Spleen (tissue), 11 donors: ENCODE data around the gene DUSP16. TPM values are rescaled to one million over a fixed set of nuclear protein-coding genes. Genes with fewer than 3 reads are reported as not detected.
A peak's percentile ranks its signal among the peaks of the same experiment; 100 is the strongest.
"Not testable (repeated sequence)": the region's sequence is repeated elsewhere in the genome, so short reads cannot be mapped to it uniquely, and the experiment has no call there.

Experiments used
- DNase-seq: peaks from one replicate; pipeline ENCODE4 v3.0.0-alpha.2; 2020
- H3K27ac ChIP-seq, 8 donors: fragments of 200-600 bp; sonication (generic) in 7 of 8; 1 replicate in 4 of 8; 2 replicates in 4 of 8; pipeline versions ENCODE4 v1.5.0 to v1.8.0; 2016 to 2021; ENCODE audit warnings: inconsistent platforms in 4 of 8, mild to moderate bottlenecking in 4 of 8, moderate library complexity in 1 of 8
- H3K27me3 ChIP-seq, 7 donors: fragments of 200-600 bp; sonication (generic) in 6 of 7; replicated peaks in 1 of 7; 1 replicate in 4 of 7; 2 replicates in 3 of 7; pipeline versions ENCODE4 v1.5.0 to v1.8.0; 2016 to 2021; ENCODE audit warnings: inconsistent platforms in 3 of 7, mild to moderate bottlenecking in 1 of 7
- H3K36me3 ChIP-seq, 6 donors: fragments of 200-600 bp; sonication (generic) in 5 of 6; 1 replicate in 4 of 6; 2 replicates in 2 of 6; pipeline versions ENCODE4 v1.5.0 to v1.8.0; 2016 to 2021; ENCODE audit warnings: inconsistent platforms in 2 of 6
- H3K4me1 ChIP-seq, 6 donors: fragments of 200-600 bp; sonication (generic) in 5 of 6; 1 replicate in 3 of 6; 2 replicates in 3 of 6; pipeline versions ENCODE4 v1.5.0 to v1.8.0; 2016 to 2021; ENCODE audit warnings: inconsistent platforms in 3 of 6
- H3K4me3 ChIP-seq, 8 donors: fragments of 200-600 bp; sonication (generic) in 7 of 8; 1 replicate in 4 of 8; 2 replicates in 4 of 8; pipeline versions ENCODE4 v1.5.0 to v1.8.0; 2016 to 2021; ENCODE audit warnings: inconsistent platforms in 4 of 8, mild to moderate bottlenecking in 4 of 8, moderate library complexity in 2 of 8
- H3K9me3 ChIP-seq, 8 donors: fragments of 200-600 bp; sonication (generic) in 7 of 8; 1 replicate in 4 of 8; 2 replicates in 4 of 8; pipeline versions ENCODE4 v1.5.0 to v1.8.0; 2016 to 2021; ENCODE audit warnings: inconsistent platforms in 4 of 8
- POLR2A ChIP-seq, 3 donors: fragments of 450-650 bp; IDR thresholded peaks; one replicate each; pipeline ENCODE4 v1.5.1; 2017; ENCODE audit warnings: antibody characterized with exemption in 3 of 3, mild to moderate bottlenecking in 1 of 3
- POLR2AphosphoS5 ChIP-seq, 3 donors: sonication (generic); formaldehyde crosslinking; IDR thresholded peaks; one replicate each; pipeline ENCODE4 v1.5.1; 2017; ENCODE audit warnings: antibody characterized with exemption in 3 of 3
- WGBS, 5 donors: extraction: QIAGEN DNeasy Blood & Tissue Kit in 3 of 5; methylation state at CpG; one replicate each; pipeline versions ENCODE4 v1.1.5 to v1.1.7; 2013 to 2018; 5-methylcytosine and 5-hydroxymethylcytosine counted together
- intact Hi-C: fragments of 100-400 bp; cut with DNase I; formaldehyde crosslinking; loops from one replicate; pipeline ENCODE4 v1.15.0; 2023; ENCODE audit warnings: low total_unique reads
- polyA plus RNA-seq, 3 donors: library from polyadenylated mRNA; stranded (reverse); fragments of 200-250 nt; gene quantifications; one replicate each; pipeline ENCODE4 v1.2.1, GENCODE V29; 2013
- total RNA-seq, 7 donors: library from RNA; depleted of rRNA in 3 of 7; stranded (reverse); fragments of >200 nt in 3 of 7; fragmentation: NEBNext Ultra II Directional in 4 of 7; extraction: Animal tissue kit (Norgen Biotek cat#: 25700) in 4 of 7; gene quantifications; one replicate each; pipeline versions ENCODE4 v1.1.0 to v1.2.1, GENCODE V29; 2016 to 2021
- TF ChIP-seq, protein P1 (sequence below), 11 experiments: fragments of 200-600 bp in 7 of 11; fragments of 450-650 bp in 4 of 11; sonication (generic) in 4 of 11; IDR thresholded peaks in 8 of 11; conservative IDR thresholded peaks in 3 of 11; 1 replicate in 7 of 11; 2 replicates in 4 of 11; pipeline versions ENCODE4 v1.4.0 to v1.8.0; 2016 to 2021; ENCODE audit warnings: antibody characterized with exemption in 11 of 11, inconsistent platforms in 4 of 11, mild to moderate bottlenecking in 1 of 11
- donor health status: healthy with polysubstance abuse.
- donor health status: DM: no; HTN: no; CAD: no; lungs with moderate emphysema.
- donor health status: DM: no; HTN: no; CAD: no.
- donor health status: Bipolar disorder and iron deficiency.
- donor health status: healthy.
- donor health status: DM: no; HTN: no; CAD: no.
- donor health status: DM: yes; HTN: yes; CAD: no.

The DUSP16 gene
- total and polyA plus RNA-seq, 10 donors, result 2.2 to 43.7 (median 20.8) TPM

DNA sequence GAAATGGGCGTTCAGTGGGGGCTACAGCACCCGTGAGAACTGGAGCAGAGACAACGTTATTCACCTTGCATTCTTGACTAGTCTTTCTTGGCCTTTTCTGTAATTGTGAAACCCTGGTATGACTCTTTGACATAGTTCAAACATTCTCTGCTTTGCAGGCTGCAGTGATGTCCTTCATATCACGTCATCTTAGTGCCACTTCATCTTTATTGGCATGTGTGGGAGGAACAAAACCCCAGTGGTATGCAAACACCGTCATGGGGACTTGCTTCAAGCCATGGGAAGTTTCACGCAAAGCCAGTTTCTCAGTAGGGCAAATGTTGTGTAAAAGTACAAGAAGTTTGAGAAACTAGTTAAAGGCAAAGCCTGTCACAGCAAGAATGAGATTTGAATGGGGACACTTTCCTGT lies 20.2 kb upstream of the DUSP16 start:
- Histone ChIP-seq H3K36me3 (no peaks in the 10 kb centered on the region), H3K27ac (peak overlapping the region in 3 of 8 donors; percentile 46 to 67 (median 50)), H3K4me1 (peaks cover 0 to 39% (median 15%) of the 10 kb centered on the region in 6 donors), H3K9me3 (no peaks in the 10 kb centered on the region), H3K27me3 (no peaks in the 10 kb centered on the region), H3K4me3 (peak overlapping the region in 1 of 8 donors; percentile 3)
- 40 to 55% (median 53%) methylated on average over 6 of the region's 6 CpGs for WGBS, 5 donors
- peak in 1 of 3 donors; percentile 49 for TF ChIP-seq POLR2AphosphoS5 (IDR thresholded peaks at IDR 0.05)
- TF ChIP-seq, protein P1, sequence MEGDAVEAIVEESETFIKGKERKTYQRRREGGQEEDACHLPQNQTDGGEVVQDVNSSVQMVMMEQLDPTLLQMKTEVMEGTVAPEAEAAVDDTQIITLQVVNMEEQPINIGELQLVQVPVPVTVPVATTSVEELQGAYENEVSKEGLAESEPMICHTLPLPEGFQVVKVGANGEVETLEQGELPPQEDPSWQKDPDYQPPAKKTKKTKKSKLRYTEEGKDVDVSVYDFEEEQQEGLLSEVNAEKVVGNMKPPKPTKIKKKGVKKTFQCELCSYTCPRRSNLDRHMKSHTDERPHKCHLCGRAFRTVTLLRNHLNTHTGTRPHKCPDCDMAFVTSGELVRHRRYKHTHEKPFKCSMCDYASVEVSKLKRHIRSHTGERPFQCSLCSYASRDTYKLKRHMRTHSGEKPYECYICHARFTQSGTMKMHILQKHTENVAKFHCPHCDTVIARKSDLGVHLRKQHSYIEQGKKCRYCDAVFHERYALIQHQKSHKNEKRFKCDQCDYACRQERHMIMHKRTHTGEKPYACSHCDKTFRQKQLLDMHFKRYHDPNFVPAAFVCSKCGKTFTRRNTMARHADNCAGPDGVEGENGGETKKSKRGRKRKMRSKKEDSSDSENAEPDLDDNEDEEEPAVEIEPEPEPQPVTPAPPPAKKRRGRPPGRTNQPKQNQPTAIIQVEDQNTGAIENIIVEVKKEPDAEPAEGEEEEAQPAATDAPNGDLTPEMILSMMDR (IDR thresholded peaks at IDR 0.05 in 8 of 11, conservative IDR thresholded peaks at IDR 0.05 in 3 of 11), result no peak
- no peak for TF ChIP-seq POLR2A (IDR thresholded peaks at IDR 0.05)
- intact Hi-C loops, result no loop called here
- DNase-seq, result no peak

DNA sequence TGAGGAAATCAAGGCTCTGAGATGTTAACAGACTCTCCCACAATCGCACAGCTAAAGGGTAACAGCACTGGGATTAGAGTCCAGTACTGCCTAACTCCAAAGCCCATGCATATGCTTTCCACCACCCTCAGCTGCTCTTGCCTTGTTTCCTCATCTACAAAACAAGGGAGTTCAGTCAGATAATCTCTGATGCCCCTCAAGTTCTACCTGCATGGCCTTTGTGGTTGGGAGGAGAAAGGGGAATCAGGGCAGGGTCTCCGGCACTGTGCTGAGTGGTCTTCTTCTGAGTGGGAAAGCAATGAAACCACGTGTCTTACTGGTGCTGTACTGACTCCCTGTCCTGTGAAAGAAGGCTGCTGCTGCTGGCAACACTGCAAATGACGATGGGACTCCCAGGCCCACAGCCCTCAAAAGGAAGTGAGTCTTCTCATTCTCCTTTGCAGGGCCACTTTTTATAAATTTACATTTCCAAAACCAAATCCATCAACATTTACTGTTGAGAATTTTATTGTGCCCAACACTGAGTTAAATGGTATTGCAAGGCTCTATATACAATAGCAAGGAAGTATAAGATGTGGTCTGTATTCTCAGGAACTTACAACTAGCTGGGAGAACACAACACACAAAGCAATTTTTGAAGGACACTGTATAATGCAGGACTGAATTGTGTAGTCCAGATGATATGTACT lies 19.7 kb upstream of the DUSP16 start:
- 49 to 62% (median 59%) methylated on average over 4 of the region's 4 CpGs for WGBS, 5 donors
- no peak for DNase-seq
- peak overlapping the region in 3 of 8 donors; percentile 46 to 67 (median 50) for H3K27ac ChIP-seq
- no peaks in the 10 kb centered on the region for H3K36me3 ChIP-seq
- peaks cover 0 to 39% (median 15%) of the 10 kb centered on the region in 6 donors for H3K4me1 ChIP-seq
- TF ChIP-seq POLR2AphosphoS5 (IDR thresholded peaks at IDR 0.05), result no peak
- TF ChIP-seq, protein P1 (IDR thresholded peaks at IDR 0.05 in 8 of 11, conservative IDR thresholded peaks at IDR 0.05 in 3 of 11), result no peak
- TF ChIP-seq POLR2A (IDR thresholded peaks at IDR 0.05), result no peak
- intact Hi-C loops, result no loop called here
- no peaks in the 10 kb centered on the region for H3K9me3 ChIP-seq
- H3K4me3 ChIP-seq, result peak overlapping the region in 1 of 8 donors; percentile 3
- no peaks in the 10 kb centered on the region for H3K27me3 ChIP-seq

DNA sequence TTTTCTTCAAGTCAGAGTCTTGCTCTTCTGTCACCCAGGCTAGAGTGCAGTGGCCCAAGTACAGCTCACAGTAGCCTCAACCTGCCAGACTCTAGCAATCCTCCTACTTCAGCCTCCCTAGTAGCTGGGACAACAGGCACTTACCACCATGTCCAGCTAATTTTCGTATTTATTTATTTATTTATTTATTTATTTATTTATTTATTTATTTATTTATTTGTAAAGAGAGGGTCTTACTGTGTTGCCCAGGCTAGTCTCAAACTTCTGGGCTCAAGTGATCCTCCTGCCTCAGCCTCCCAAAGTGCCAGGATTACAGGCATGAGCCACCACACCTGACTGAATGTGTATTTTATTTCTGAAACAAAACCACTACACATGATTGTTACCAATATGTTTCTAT lies 18.1 kb upstream of the DUSP16 start:
- intact Hi-C loops, H3K9me3 ChIP-seq, H3K36me3 ChIP-seq, H3K4me3 ChIP-seq, H3K27ac ChIP-seq, DNase-seq, H3K27me3 ChIP-seq: not testable (repeated sequence)
- 87 to 98% (median 95%) methylated on average over 1 of the region's 1 CpG for WGBS, 5 donors
- peaks cover 0 to 44% (median 14%) of the 10 kb centered on the region in 6 donors for H3K4me1 ChIP-seq

DNA sequence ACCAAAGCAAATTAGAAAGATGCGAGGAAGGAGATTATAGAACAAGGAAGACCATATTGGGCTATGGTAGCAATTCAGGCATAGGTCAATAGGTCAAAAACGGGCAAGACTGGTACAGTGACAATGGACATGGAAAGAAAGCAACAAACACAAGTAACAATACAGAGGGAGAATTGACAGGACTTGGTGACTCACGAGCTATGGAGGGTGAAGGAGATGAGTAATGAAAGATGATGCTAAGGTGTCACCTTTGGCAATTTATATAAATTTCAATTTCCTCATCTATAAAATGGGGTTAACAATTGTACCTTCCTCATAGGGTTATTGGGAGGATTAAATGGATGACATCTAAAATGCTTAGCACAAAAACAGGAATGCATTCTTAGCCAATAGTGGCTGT lies 15.1 kb upstream of the DUSP16 start:
- TF ChIP-seq POLR2A (IDR thresholded peaks at IDR 0.05) (no peak), POLR2AphosphoS5 (IDR thresholded peaks at IDR 0.05) (no peak)
- TF ChIP-seq, protein P1 (IDR thresholded peaks at IDR 0.05 in 8 of 11, conservative IDR thresholded peaks at IDR 0.05 in 3 of 11), result no peak
- intact Hi-C loops, result no loop called here
- Histone ChIP-seq H3K27me3 (no peaks in the 10 kb centered on the region), H3K4me1 (peaks cover 0 to 16% (median 2%) of the 10 kb centered on the region in 6 donors), H3K36me3 (no peaks in the 10 kb centered on the region), H3K4me3 (no peak overlapping the region), H3K9me3 (no peaks in the 10 kb centered on the region), H3K27ac (no peak overlapping the region)
- 84 to 96% (median 94%) methylated on average over 3 of the region's 3 CpGs for WGBS, 5 donors
- DNase-seq, result no peak
